GM12878 (cell line): ENCODE data around the gene MAP4K4.

Experiments
- ASH2L ChIP-seq: fragments of 300-600, 200-600 bp; sonication (generic); IDR thresholded peaks from 2 replicates; pipeline ENCODE4 v1.6.1; 2017; ENCODE audit warnings: low read depth, mild to moderate bottlenecking, borderline replicate concordance
- BHLHE40 ChIP-seq, 2 experiments: fragments of 450-650 bp in 1 of 2; IDR thresholded peaks; 2 replicates each; pipeline ENCODE4 v1.6.1; 2011 to 2017; ENCODE audit warnings: low read depth in 2 of 2, borderline replicate concordance in 1 of 2, improper control_type of control experiment in 1 of 2, low read length in 1 of 2, mild to moderate bottlenecking in 1 of 2
- CTCF ChIP-seq, 3 experiments: IDR thresholded peaks in 2 of 3; conservative IDR thresholded peaks in 1 of 3; 2 replicates each; pipeline ENCODE4 v1.5.1; 2011; ENCODE audit warnings: low read depth in 3 of 3, low read length in 3 of 3, mild to moderate bottlenecking in 3 of 3, control low read depth in 2 of 3, moderate library complexity in 2 of 3, inconsistent platforms in 1 of 3, mixed read lengths in 1 of 3; ENCODE audit not compliant: control insufficient read depth in 2 of 3, insufficient read depth in 1 of 3; ENCODE audit errors: extremely low read depth in 1 of 3
- FOXK2 ChIP-seq: fragments of 450-650 bp; IDR thresholded peaks from 2 replicates; pipeline ENCODE4 v1.6.1; 2017; ENCODE audit warnings: mild to moderate bottlenecking, moderate library complexity
- NFYB ChIP-seq: IDR thresholded peaks from 2 replicates; pipeline ENCODE4 v1.6.1; 2011; ENCODE audit warnings: low read depth, mild to moderate bottlenecking, low read length, improper control_type of control experiment, moderate library complexity; ENCODE audit not compliant: insufficient read depth
- POLR2A ChIP-seq: IDR thresholded peaks from 2 replicates; pipeline ENCODE4 v1.6.1; 2011; ENCODE audit warnings: low read depth, mild to moderate bottlenecking, low read length
- POLR2AphosphoS2 ChIP-seq: IDR thresholded peaks from 2 replicates; pipeline ENCODE4 v1.6.1; 2011; ENCODE audit warnings: low read depth, mild to moderate bottlenecking, low read length, improper control_type of control experiment, moderate library complexity
- SIN3A ChIP-seq: IDR thresholded peaks from 2 replicates; pipeline ENCODE4 v1.6.1; 2012; ENCODE audit warnings: low read depth, low read length, improper control_type of control experiment
- TF ChIP-seq, protein P1 (sequence below): fragments of 450-650 bp; IDR thresholded peaks from 2 replicates; pipeline ENCODE4 v1.6.1; 2017; ENCODE audit warnings: mild to moderate bottlenecking

GRCh38 chr2:101816598-101816997, 119.1 kb downstream of the MAP4K4 start:
- no peak for TF ChIP-seq NFYB
- no peak for TF ChIP-seq FOXK2
- TF ChIP-seq CTCF (IDR thresholded peaks at IDR 0.05 in 2 of 3, conservative IDR thresholded peaks at IDR 0.05 in 1 of 3; ENCODE audit: control insufficient read depth in 2 of 3, extremely low read depth in 1 of 3, insufficient read depth in 1 of 3, low read depth in 3 of 3, low read length in 3 of 3), result no peak
- TF ChIP-seq SIN3A, result no peak
- TF ChIP-seq BHLHE40 (IDR thresholded peaks at IDR 0.05; ENCODE audit: borderline replicate concordance in 1 of 2, low read depth in 2 of 2, low read length in 1 of 2), result no peak
- no peak for TF ChIP-seq POLR2AphosphoS2
- no peak for TF ChIP-seq ASH2L
- TF ChIP-seq, protein P1, sequence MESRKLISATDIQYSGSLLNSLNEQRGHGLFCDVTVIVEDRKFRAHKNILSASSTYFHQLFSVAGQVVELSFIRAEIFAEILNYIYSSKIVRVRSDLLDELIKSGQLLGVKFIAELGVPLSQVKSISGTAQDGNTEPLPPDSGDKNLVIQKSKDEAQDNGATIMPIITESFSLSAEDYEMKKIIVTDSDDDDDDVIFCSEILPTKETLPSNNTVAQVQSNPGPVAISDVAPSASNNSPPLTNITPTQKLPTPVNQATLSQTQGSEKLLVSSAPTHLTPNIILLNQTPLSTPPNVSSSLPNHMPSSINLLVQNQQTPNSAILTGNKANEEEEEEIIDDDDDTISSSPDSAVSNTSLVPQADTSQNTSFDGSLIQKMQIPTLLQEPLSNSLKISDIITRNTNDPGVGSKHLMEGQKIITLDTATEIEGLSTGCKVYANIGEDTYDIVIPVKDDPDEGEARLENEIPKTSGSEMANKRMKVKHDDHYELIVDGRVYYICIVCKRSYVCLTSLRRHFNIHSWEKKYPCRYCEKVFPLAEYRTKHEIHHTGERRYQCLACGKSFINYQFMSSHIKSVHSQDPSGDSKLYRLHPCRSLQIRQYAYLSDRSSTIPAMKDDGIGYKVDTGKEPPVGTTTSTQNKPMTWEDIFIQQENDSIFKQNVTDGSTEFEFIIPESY, result no peak
- no peak for TF ChIP-seq POLR2A
